ENCODE results near the gene IFNG-AS1.

Gene IFNG-AS1

DNA sequence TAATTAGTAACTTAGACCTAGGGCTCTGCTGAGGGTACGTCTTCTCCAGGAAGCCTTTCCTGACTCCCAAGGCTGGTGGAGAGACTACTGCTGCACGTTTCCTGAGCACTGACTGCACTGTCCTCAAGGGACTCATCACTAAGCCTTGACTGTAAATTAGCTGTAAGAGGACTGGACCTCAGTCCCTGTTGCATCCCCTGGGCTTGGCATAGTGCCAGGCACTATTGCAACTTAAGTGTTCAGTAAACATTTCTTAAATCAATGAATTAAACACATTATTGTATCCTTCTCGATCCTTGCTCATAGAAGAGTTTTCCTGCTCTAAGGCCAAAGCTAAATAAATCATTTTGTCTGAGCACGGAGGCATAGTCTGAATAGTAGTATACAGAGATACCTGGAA is 31.9 kb upstream of the IFNG-AS1 start:
- TF ChIP-seq, protein P1, sequence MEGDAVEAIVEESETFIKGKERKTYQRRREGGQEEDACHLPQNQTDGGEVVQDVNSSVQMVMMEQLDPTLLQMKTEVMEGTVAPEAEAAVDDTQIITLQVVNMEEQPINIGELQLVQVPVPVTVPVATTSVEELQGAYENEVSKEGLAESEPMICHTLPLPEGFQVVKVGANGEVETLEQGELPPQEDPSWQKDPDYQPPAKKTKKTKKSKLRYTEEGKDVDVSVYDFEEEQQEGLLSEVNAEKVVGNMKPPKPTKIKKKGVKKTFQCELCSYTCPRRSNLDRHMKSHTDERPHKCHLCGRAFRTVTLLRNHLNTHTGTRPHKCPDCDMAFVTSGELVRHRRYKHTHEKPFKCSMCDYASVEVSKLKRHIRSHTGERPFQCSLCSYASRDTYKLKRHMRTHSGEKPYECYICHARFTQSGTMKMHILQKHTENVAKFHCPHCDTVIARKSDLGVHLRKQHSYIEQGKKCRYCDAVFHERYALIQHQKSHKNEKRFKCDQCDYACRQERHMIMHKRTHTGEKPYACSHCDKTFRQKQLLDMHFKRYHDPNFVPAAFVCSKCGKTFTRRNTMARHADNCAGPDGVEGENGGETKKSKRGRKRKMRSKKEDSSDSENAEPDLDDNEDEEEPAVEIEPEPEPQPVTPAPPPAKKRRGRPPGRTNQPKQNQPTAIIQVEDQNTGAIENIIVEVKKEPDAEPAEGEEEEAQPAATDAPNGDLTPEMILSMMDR (IDR thresholded peaks at IDR 0.05; ENCODE audit: extremely low read depth, missing control alignments), result no peak
- DNase-seq (ENCODE audit: low spot score), result no peak

- no peak for DNase-seq (ENCODE audit: low spot score)
- TF ChIP-seq, protein P1 (IDR thresholded peaks at IDR 0.05; ENCODE audit: extremely low read depth, missing control alignments), result no peak
Measured at GRCh38 chr12:67958187-67958586, 31.1 kb upstream of the IFNG-AS1 start.

DNA sequence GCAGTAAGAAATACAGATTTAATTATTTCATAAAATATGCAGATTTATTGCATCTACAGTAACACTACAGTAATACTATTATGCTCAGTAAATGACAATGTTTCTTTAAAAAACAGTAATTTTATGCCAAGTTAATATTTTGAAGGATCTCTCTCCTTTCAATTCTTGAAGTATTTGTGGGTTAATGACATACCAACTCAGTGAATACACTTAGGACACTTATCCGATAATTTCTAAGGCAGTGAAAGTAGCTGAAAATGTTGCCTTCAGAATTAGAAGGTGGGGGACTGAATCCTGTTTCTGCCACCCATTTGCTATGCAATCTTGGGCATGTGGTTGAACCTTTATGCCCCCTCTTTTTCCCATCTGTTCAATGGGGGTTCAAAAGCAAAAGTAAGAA is 24.8 kb upstream of the IFNG-AS1 start:
- TF ChIP-seq, protein P1 (IDR thresholded peaks at IDR 0.05; ENCODE audit: extremely low read depth, missing control alignments), result no peak
- DNase-seq (ENCODE audit: low spot score), result no peak

- TF ChIP-seq, protein P1 (IDR thresholded peaks at IDR 0.05; ENCODE audit: extremely low read depth, missing control alignments), result no peak
- DNase-seq (ENCODE audit: low spot score), result no peak
Measured at GRCh38 chr12:67966560-67966959, 22.7 kb upstream of the IFNG-AS1 start.

- TF ChIP-seq, protein P1 (IDR thresholded peaks at IDR 0.05; ENCODE audit: extremely low read depth, missing control alignments), result no peak
- DNase-seq (ENCODE audit: low spot score), result no peak
Measured at GRCh38 chr12:67968321-67968720, 20.9 kb upstream of the IFNG-AS1 start.

GRCh38 chr12:67968725-67969124 is 20.5 kb upstream of the IFNG-AS1 start:
- no peak for DNase-seq (ENCODE audit: low spot score)
- TF ChIP-seq, protein P1 (IDR thresholded peaks at IDR 0.05; ENCODE audit: extremely low read depth, missing control alignments), result no peak

- DNase-seq (ENCODE audit: low spot score), result no peak
- TF ChIP-seq, protein P1 (IDR thresholded peaks at IDR 0.05; ENCODE audit: extremely low read depth, missing control alignments), result no peak
Measured at GRCh38 chr12:67969134-67969802, 20.0 kb upstream of the IFNG-AS1 start.

Measured in GM20000 (cell line).